ENCODE results near the gene ZNF35.

ZNF35 gene

DNA sequence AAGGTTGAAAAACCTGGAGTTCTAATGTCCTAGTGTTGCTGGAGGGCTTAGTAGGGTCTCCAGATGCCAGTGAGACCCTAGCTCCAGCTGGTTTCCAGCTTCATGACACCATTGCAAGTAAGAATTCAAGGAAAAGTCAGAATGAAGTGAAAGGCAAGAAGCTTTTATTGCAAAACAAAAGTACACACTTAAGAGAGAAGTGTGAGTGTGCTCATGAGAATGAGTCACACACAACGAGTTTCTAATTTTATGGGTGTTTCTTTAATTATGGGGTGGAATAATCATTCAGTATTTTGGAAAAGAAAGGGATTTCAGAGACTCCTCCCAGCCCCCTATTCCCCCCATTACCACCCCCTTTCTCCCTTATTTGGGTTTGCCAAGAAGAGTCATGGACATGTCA, 39.4 kb downstream of the ZNF35 start:
- no peak for DNase-seq
